HCT116 (cell line): ENCODE results near the gene MTRR. TPM values are rescaled to one million over a fixed set of nuclear protein-coding genes. Genes with fewer than 3 reads are reported as not detected.

Source experiments
- ATAC-seq: fragments of 200-7000 bp; cut with Tn5 transposase; 2 replicates; pipeline ENCODE4 v1.9.1; 2020; ENCODE audit warnings: mild to moderate bottlenecking, moderate library complexity
- BruUV-seq: library from RNA; stranded (reverse); fragments of 400-500 nt; replicated peaks from 2 replicates; lab custom pipeline; 2021; lab: Mats Ljungman, UMichigan
- CTCF ChIA-PET: fragments of 300-600 bp; sonication (Branson Sonifier 250); formaldehyde crosslinking; loops from one replicate; lab custom pipeline; 2021; ENCODE audit warnings: antibody characterized with exemption; lab: Charles Lee
- POLR2A ChIA-PET: fragments of 300-600, 350-600 bp; sonication (Branson Sonifier 250); formaldehyde crosslinking; loops from one replicate; lab custom pipeline; 2021; ENCODE audit warnings: antibody characterized with exemption; lab: Charles Lee
- RAD21 ChIA-PET, 2 experiments: fragments of 300-600 bp; sonication (Branson Sonifier 250); formaldehyde crosslinking; loops; one replicate each; lab custom pipeline; 2023; ENCODE audit warnings: low total read pairs in 2 of 2; ENCODE audit not compliant: uncharacterized antibody in 2 of 2, unreplicated experiment in 2 of 2, low non-redundant PET in 1 of 2; lab: Charles Lee
- DNase-seq: peaks from one replicate; pipeline ENCODE4 v3.0.0-alpha.2; 2010; ENCODE audit warnings: low read depth, low spot score
- H2AFZ ChIP-seq: fragments of 200-600 bp; shearing (Covaris generic), sonication (generic); 2 replicates; pipeline ENCODE4 v1.6.1; 2017; ENCODE audit warnings: low read depth, mixed run types, mixed read lengths, antibody characterized with exemption, low read length; ENCODE audit not compliant: poor library complexity, severe bottlenecking
- H3K27ac ChIP-seq: 2 replicates; pipeline ENCODE4 v1.5.1; 2012; ENCODE audit warnings: low read depth, low read length
- H3K27me3 ChIP-seq: fragments of 200-600 bp; sonication (generic); 2 replicates; pipeline ENCODE4 v1.6.1; 2016; ENCODE audit warnings: mixed run types, low read length, mixed read lengths; ENCODE audit not compliant: insufficient read depth
- H3K36me3 ChIP-seq, 2 experiments: fragments of 200-500 bp in 1 of 2; fragments of 200-600 bp in 1 of 2; sonication (Bioruptor generic) in 1 of 2; sonication (generic) in 1 of 2; 2 replicates each; pipeline versions ENCODE4 v1.5.1 to v1.6.1; 2014 to 2016; ENCODE audit warnings: low read length in 2 of 2, inconsistent platforms in 1 of 2, mixed read lengths in 1 of 2, mixed run types in 1 of 2; ENCODE audit not compliant: insufficient read depth in 2 of 2, control insufficient read depth in 1 of 2
- H3K4me1 ChIP-seq, 2 experiments: fragments of 200-600 bp in 1 of 2; sonication (generic) in 1 of 2; 2 replicates each; pipeline versions ENCODE4 v1.5.1 to v1.6.1; 2012 to 2017; ENCODE audit warnings: low read length in 2 of 2, inconsistent platforms in 1 of 2, mild to moderate bottlenecking in 1 of 2, mixed read lengths in 1 of 2, mixed run types in 1 of 2, moderate library complexity in 1 of 2; ENCODE audit not compliant: insufficient read depth in 2 of 2, control insufficient read depth in 1 of 2
- H3K4me2 ChIP-seq: fragments of 200-600 bp; sonication (generic); 2 replicates; pipeline ENCODE4 v1.6.1; 2017; ENCODE audit warnings: mixed run types, low read length, mixed read lengths
- H3K4me3 ChIP-seq, 2 experiments: fragments of 200-600 bp in 1 of 2; sonication (generic) in 1 of 2; replicated peaks in 1 of 2; 2 replicates each; pipeline ENCODE4 v1.5.1; 2011 to 2016; ENCODE audit warnings: low read length in 2 of 2, control low read depth in 1 of 2, low read depth in 1 of 2, mild to moderate bottlenecking in 1 of 2, mixed read lengths in 1 of 2, mixed run types in 1 of 2
- H3K79me2 ChIP-seq: fragments of 200-600 bp; sonication (generic); 2 replicates; pipeline ENCODE4 v1.6.1; 2017; ENCODE audit warnings: mild to moderate bottlenecking, mixed run types, low read length, moderate library complexity, mixed read lengths; ENCODE audit not compliant: insufficient read depth
- H3K9ac ChIP-seq: fragments of 200-600 bp; sonication (generic); 2 replicates; pipeline ENCODE4 v1.6.1; 2016; ENCODE audit warnings: low read length, mixed read lengths
- H3K9me2 ChIP-seq: fragments of 200-600 bp; sonication (generic), shearing (Covaris generic); 2 replicates; pipeline ENCODE4 v1.6.1; 2017; ENCODE audit warnings: mixed run types, mild to moderate bottlenecking, moderate library complexity; ENCODE audit not compliant: insufficient read depth
- H3K9me3 ChIP-seq, 2 experiments: fragments of 200-500 bp in 1 of 2; fragments of 200-600 bp in 1 of 2; sonication (Bioruptor generic) in 1 of 2; sonication (generic) in 1 of 2; 2 replicates each; pipeline ENCODE4 v1.6.1; 2014 to 2017; ENCODE audit warnings: low read length in 2 of 2, mixed read lengths in 2 of 2, inconsistent platforms in 1 of 2, low read depth in 1 of 2, mild to moderate bottlenecking in 1 of 2, mixed run types in 1 of 2, moderate library complexity in 1 of 2; ENCODE audit not compliant: control insufficient read depth in 1 of 2, insufficient read depth in 1 of 2
- H4K20me1 ChIP-seq: fragments of 200-600 bp; sonication (generic), shearing (Covaris generic); 2 replicates; pipeline ENCODE4 v1.6.1; 2017; ENCODE audit warnings: mixed run types, mild to moderate bottlenecking, moderate library complexity; ENCODE audit not compliant: insufficient read depth
- CEBPB ChIP-seq: IDR thresholded peaks from 2 replicates; pipeline ENCODE4 v1.6.1; 2012; ENCODE audit warnings: low read depth
- EGR1 ChIP-seq: IDR thresholded peaks from 2 replicates; pipeline ENCODE4 v1.6.1; 2012; ENCODE audit warnings: low read depth
- ELF1 ChIP-seq: IDR thresholded peaks from 2 replicates; pipeline ENCODE4 v1.6.1; 2012; ENCODE audit warnings: low read depth, borderline replicate concordance
- EZH2phosphoT487 ChIP-seq: fragments of 200-600 bp; IDR thresholded peaks from 2 replicates; pipeline ENCODE4 v1.6.1; 2018; ENCODE audit warnings: antibody characterized with exemption, borderline replicate concordance
- FOSL1 ChIP-seq: IDR thresholded peaks from 2 replicates; pipeline ENCODE4 v1.6.1; 2012; ENCODE audit warnings: low read depth
- POLR2A ChIP-seq: IDR thresholded peaks from 2 replicates; pipeline ENCODE4 v1.7.0; 2011; ENCODE audit warnings: borderline replicate concordance; ENCODE audit not compliant: insufficient read depth, insufficient read length; ENCODE audit errors: extremely low read depth
- SRF ChIP-seq: IDR thresholded peaks from 2 replicates; pipeline ENCODE4 v1.6.1; 2012; ENCODE audit warnings: low read depth
- ZFX ChIP-seq: fragments of 450-650 bp; IDR thresholded peaks from 2 replicates; pipeline ENCODE4 v1.6.1; 2017
- ZNF274 ChIP-seq: fragments of 200-500 bp; sonication (Bioruptor generic); IDR thresholded peaks from 2 replicates; pipeline ENCODE4 v1.6.1; 2014; ENCODE audit warnings: mild to moderate bottlenecking, low read depth, low read length, inconsistent platforms
- intact Hi-C: fragments of 100-400 bp; cut with micrococcal nuclease; formaldehyde crosslinking; loops from 2 replicates; pipeline ENCODE4 v1.10.0; 2022
- total RNA-seq: library from RNA; stranded (reverse); gene quantifications from one replicate; pipeline ENCODE4 v1.2.1, GENCODE V29; 2021; ENCODE audit not compliant: unreplicated experiment
- TF ChIP-seq, protein P1 (sequence below): IDR thresholded peaks from 2 replicates; pipeline ENCODE4 v1.6.1; 2012; ENCODE audit warnings: low read depth

The MTRR gene
- total RNA-seq, 1 experiment from 2014 or later, result 32.5 TPM

DNA sequence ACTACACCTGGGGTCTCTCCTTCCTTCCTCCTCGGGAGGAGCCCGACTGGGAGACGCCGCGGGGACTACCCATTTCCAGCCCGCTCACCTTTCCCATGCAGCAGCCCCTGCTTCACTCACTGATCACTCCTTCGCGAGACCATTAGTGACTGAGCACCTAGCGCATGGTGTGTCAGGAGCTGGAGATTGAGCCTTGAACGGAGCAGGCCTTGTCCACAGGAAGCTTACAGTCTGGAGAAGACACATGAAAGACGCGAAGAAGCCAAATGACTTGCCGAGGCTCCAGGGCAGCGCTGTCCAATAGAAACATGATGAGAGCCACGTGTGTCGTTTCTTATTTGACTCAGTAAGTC is 17.7 kb upstream of the MTRR start:
- Histone ChIP-seq H3K9me2 (no peaks in the 10 kb centered on the region), H3K36me3 (no peaks in the 10 kb centered on the region), H3K9ac (no peak overlapping the region), H3K4me3 (no peak overlapping the region), H3K27ac (no peak overlapping the region), H3K4me1 (no peaks in the 10 kb centered on the region), H2AFZ (no peak overlapping the region), H3K4me2 (no peak overlapping the region), H3K79me2 (no peaks in the 10 kb centered on the region), H3K27me3 (no peaks in the 10 kb centered on the region), H4K20me1 (no peaks in the 10 kb centered on the region), H3K9me3 (no peaks in the 10 kb centered on the region)
- ChIA-PET CTCF (no interaction called here), RAD21 (no interaction called here), POLR2A (no interaction called here)
- no TSS peak for BruUV-seq
- intact Hi-C loops, result no loop called here
- DNase-seq (no peak), ATAC-seq (no peak)
- no peak for TF ChIP-seq CEBPB

DNA sequence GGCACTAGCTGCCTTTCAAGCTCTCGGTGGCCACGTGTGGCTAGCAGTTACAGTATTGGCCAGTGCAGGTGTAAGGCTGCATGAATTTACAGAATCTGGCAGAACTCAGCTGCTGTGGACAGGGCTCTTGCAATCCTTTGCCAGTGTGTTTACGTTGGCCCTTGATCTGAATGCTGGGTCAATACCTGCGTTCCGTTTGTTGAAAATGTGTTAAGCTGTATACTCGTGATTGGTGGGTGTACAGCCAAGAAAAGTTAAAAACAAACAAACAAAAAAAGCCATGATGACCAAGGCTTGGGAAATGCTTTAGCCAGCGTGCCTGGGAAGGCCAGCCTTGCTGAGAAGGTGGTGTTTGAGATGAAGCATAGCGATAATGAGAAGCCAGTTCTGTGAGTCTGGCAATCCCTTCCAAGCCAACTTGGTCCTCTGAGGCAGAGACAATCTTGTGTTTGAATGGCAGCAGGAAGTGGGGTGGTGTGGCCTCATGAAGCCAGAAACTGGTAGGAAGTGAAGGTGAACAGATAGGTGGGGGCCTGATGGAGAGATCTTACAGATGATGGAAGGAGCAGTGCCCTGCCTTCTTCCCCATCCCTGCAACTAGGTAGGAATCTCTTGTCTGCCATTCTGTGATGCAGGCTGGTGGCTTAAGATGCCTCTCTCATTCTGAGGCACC is 17.2 kb upstream of the MTRR start:
- no peak overlapping the region for H2AFZ ChIP-seq
- no peaks in the 10 kb centered on the region for H3K27me3 ChIP-seq
- no peak overlapping the region for H3K4me3 ChIP-seq
- H3K9me3 ChIP-seq, result no peaks in the 10 kb centered on the region
- H3K79me2 ChIP-seq, result no peaks in the 10 kb centered on the region
- no peaks in the 10 kb centered on the region for H3K36me3 ChIP-seq
- CTCF ChIA-PET, result no interaction called here
- no peak for DNase-seq
- intact Hi-C loops, result no loop called here
- TF ChIP-seq EZH2phosphoT487, result no peak
- TF ChIP-seq FOSL1, result no peak
- no peak for TF ChIP-seq ELF1
- TF ChIP-seq, protein P1, sequence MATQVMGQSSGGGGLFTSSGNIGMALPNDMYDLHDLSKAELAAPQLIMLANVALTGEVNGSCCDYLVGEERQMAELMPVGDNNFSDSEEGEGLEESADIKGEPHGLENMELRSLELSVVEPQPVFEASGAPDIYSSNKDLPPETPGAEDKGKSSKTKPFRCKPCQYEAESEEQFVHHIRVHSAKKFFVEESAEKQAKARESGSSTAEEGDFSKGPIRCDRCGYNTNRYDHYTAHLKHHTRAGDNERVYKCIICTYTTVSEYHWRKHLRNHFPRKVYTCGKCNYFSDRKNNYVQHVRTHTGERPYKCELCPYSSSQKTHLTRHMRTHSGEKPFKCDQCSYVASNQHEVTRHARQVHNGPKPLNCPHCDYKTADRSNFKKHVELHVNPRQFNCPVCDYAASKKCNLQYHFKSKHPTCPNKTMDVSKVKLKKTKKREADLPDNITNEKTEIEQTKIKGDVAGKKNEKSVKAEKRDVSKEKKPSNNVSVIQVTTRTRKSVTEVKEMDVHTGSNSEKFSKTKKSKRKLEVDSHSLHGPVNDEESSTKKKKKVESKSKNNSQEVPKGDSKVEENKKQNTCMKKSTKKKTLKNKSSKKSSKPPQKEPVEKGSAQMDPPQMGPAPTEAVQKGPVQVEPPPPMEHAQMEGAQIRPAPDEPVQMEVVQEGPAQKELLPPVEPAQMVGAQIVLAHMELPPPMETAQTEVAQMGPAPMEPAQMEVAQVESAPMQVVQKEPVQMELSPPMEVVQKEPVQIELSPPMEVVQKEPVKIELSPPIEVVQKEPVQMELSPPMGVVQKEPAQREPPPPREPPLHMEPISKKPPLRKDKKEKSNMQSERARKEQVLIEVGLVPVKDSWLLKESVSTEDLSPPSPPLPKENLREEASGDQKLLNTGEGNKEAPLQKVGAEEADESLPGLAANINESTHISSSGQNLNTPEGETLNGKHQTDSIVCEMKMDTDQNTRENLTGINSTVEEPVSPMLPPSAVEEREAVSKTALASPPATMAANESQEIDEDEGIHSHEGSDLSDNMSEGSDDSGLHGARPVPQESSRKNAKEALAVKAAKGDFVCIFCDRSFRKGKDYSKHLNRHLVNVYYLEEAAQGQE, result no peak
- TF ChIP-seq ZFX, result no peak
- TF ChIP-seq CEBPB, result no peak
- no peak for TF ChIP-seq EGR1
- no peak for TF ChIP-seq ZNF274
- TF ChIP-seq POLR2A, result no peak
- no peak for TF ChIP-seq SRF
- TF ChIP-seq, all 23 proteins: peak for 0
- Histone ChIP-seq H4K20me1 (no peaks in the 10 kb centered on the region), H3K9ac (no peak overlapping the region), H3K4me1 (no peaks in the 10 kb centered on the region), H3K9me2 (no peaks in the 10 kb centered on the region), H3K4me2 (no peak overlapping the region), H3K27ac (no peak overlapping the region)
- ATAC-seq, result no peak
- POLR2A ChIA-PET, result no interaction called here
- no TSS peak for BruUV-seq
- RAD21 ChIA-PET, result no interaction called here
